ENCODE measurements around the gene NLRP6.
"Not testable (repeated sequence)": the region's sequence is repeated elsewhere in the genome, so short reads cannot be mapped to it uniquely, and the experiment has no call there.

NLRP6 gene

GRCh38 chr11:278001-278951 lies at the start of gene NLRP6:
TSS of gene NLRP6 (plus strand) at chr11:278407. CDS start at chr11:278570, 163 bp downstream.
- ATAC-seq, result no peak

DNA sequence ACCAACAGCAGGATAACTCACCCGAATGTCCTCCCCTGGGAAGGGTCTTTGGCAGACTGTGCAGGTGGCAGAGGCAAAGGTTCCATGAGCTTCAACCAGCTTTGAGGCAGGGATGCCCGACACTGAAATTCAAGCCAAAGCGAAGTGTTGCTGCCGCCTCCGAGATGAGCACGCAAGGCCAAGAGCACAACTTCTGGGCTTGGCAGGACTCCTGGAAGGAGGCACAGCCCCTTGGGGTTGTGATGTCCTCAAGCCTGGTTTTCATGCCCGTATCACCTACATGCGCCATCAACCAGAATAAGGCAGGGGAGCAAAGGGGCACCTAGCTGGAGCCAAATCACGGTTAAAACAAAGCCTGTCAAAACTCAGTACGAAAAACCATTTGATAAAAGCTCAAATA lies 47.8 kb upstream of the NLRP6 start:
- no peak for ATAC-seq

DNA sequence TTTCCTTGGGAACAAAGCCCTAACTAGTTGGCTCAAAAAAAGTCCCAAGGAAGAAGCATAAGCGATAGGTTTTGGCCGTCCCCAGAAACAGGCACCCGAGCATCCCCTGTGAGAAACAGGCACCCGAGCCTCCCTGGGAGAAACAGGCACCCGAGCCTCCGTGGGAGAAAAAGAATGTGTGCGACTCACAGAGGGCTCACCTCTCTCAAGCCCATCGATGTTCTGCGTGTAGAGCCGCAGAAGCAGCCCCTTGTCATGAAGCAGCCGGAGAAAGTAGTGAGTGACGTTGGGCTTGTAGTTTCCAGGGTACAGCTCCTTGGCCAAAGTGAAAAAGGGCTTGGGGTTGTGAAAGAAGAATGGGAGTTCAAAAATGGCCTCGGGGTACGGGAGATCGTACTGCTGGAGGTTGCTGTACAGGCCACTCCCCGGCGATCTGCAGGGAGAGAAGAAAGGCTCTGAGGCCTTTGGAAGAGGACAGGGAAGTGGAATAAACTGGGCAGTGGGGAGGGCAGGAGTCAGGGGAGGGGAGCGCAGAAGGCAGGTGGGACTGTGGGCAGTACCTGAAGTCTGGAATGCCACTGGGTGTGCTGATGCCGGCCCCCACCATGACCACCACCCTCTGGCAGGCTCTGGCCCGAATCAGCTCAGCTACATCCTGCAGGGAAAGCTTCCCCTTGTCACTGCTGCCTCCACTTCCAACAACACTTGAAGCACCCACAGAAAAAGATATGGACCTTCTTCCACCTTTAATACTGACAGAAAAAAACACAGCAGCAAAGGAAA lies 45.2 kb upstream of the NLRP6 start:
- ATAC-seq, result no peak

- ATAC-seq, result no peak
Observed at GRCh38 chr11:235180-235579, 43.0 kb upstream of the NLRP6 start.

GRCh38 chr11:235609-235996 lies 42.6 kb upstream of the NLRP6 start:
- ATAC-seq, result peak; percentile 36 to 42

DNA sequence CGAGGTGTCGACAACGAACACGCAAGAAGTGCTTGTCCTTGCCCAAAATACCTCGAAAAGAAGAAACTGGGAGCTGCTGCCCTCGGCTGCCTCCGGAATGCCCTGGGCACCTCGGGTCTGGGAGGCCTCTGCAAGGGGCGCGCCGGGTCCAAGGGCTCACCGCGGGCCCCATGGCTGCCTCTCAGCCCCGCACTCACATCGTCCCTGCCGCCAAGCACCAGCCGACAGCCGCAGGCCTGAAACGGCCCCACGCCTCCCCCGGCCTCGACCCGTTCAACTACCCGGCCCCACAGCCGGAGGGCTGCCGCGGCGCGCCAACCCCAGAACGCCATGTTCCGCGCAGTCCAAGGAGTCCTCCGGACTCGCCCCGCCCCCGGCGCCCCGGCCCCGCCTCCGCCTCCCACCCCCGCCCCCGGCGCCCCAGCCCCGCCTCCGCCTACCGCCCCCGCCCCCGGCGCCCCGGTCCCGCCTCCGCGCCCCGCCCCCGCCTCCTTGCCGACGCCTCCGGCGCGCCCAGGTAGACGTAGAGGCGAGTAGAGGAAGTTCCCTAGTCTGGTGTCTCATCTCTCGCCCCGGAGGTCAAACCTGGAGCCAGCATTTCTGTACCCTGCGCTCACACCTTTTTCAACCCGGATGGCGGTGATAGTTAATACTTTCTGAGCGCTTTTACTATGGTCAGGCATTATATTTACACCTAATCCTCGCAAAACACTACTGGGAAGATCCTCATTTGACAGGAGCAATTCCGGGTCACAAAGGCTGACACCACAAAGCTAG lies 42.0 kb upstream of the NLRP6 start, which contains the start of gene SIRT3:
TSS of gene SIRT3 (minus strand) at position 346 of the 777 bp plus-strand sequence. CDS start at position 332, 14 bp downstream.
- ATAC-seq, result peak; percentile 83 to 89

- ATAC-seq, result peak; percentile 85 to 87
Observed at GRCh38 chr11:236774-237767, 41.1 kb upstream of the NLRP6 start, which contains the start of gene PSMD13. TSS of gene PSMD13 (plus strand) at chr11:236976. CDS start at chr11:237050, 74 bp downstream.

DNA sequence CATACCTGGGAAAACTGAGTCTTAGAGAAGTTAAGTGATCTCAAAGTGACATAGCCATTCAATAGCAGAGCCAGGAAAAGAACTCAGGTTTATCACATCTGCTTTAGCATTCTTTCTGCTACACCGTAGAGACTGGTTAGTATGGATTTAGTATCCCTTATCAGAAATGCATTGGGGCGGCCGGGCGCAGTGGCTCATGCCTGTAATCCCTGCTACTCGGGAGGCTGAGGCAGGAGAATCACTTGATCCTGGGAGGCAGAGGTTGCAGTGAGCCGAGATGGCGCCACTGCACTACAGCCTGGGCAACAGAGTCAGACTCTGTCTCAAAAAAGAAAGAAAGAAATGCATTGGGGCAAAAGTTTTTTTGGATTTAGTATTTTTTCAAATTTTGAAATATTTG lies 39.9 kb upstream of the NLRP6 start:
- not testable (repeated sequence) for ATAC-seq

- ATAC-seq, result no peak
Observed at GRCh38 chr11:240315-240714, 37.9 kb upstream of the NLRP6 start.

GRCh38 chr11:241634-242033 lies 36.6 kb upstream of the NLRP6 start:
- ATAC-seq, result no peak

DNA sequence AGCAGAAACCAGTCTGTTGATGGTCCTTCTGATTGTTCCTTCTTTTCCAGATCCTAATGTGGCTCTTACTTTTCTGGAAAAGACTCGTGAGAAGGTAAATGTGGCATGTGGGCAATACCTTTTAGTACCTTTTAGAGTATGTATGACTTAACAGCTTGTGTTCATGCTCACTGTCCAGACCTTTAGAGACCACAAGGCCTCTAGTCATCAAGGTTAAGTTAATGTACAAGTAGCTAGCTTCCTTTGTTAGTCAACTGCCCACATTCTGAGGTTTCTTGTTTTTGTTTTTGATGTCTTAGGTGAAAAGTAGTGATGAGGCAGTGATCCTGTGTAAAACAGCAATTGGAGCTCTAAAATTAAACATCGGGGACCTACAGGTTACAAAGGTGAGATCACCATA lies 33.8 kb upstream of the NLRP6 start:
- no peak for ATAC-seq

- no peak for ATAC-seq
Observed at GRCh38 chr11:249062-249461, 29.1 kb upstream of the NLRP6 start.

DNA sequence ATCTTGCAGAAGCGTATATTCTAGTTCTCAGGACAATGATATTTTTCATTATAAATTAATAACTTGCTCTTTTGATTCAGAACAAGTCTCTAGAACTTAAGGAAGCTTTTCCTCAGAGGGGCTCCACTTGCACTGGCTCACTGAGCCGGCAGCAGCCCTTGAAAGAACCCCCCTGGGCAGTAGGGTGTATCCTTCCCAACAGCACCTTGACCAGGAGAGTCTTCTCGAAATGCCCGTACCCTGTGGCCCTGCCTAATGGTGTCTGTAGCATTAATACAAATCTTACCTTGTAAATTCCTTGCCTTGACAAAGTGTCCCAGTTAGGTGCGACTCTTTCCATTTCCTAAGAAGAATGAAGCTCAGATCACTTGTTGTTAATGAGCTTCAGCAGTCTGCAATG lies 27.9 kb upstream of the NLRP6 start:
- ATAC-seq, result no peak

GRCh38 chr11:250740-251299 lies 27.4 kb upstream of the NLRP6 start:
- peak; percentile 84 to 86 for ATAC-seq

DNA sequence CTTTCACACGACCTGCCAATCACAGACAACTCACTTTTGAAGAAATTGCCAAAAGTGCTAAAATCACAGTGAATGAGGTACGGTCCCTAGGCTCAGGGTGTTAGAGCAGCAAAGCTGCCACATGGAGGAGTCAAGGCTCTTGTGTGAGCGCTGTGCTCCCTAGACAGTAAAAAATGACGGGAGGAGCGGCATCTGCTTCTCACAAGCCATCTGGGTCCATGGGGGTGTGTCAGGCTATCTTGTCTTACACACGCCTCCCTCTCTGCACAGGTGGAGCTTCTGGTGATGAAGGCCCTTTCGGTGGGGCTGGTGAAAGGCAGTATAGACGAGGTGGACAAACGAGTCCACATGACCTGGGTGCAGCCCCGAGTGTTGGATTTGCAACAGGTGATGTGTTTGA lies 26.7 kb upstream of the NLRP6 start:
- no peak for ATAC-seq

DNA sequence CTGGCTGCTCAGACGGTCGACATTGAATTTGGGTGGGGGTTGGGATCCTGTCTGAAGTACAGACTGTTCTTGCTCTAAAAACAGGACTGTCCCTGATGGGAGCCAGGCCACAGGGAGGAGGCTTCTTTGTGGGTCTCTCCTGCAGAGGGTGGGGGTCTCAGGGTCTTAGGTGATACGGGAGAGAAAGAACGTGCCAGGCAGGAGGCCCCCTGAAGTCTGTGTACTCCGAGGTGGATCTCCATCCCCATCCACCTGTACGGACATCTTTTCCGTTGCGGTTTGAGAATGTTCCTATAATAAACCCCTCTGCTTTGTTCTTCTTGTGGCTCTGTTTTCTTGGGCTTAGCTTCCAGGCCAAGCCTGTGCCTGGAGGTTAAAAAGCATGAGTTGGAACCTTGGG lies 25.5 kb upstream of the NLRP6 start:
- no peak for ATAC-seq

DNA sequence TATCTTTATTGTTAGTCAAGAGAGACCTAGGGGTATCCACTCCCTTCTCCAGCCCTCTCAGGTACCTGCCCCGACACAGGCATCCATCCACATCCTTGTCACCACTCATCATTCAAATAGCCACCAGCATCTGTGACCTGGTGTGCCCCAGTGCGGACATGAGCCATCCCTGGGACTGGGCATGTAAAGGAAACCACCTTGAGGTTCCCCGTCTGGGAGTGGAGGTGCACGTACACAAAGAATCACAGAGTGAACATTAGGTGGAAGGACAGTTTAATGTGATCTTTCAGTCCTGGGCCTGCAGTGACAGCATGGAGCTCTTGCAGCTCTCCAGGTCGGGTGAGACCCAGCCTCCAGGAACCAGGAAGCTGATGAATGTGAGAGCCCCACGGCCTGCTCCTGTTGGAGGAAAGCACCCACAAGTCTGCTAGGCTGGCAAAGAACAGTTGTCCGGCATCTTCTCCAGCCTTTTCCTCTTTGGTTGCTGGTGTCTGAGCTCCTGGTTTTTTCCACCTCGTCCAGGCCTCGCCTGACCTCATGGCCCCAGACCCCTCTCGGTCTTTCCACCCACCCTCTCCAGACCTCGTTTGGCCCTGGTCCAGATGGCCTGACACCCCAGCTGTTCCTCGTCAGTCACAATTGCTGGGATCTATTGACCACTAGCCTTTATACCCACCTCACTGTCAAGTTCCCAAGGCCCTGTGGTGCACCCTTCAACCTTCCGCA lies 24.9 kb upstream of the NLRP6 start:
- ATAC-seq, result no peak

- no peak for ATAC-seq
Observed at GRCh38 chr11:253886-254270, 24.3 kb upstream of the NLRP6 start.

GRCh38 chr11:255176-255575 lies 23.0 kb upstream of the NLRP6 start:
- no peak for ATAC-seq

- no peak for ATAC-seq
Observed at GRCh38 chr11:255816-256215, 22.4 kb upstream of the NLRP6 start.
